HEK293T (cell line): Measurements from ENCODE around the gene ATP4A.

Experiments
- ELF4 ChIP-seq: fragments of 450-650 bp; IDR thresholded peaks from 2 replicates; pipeline ENCODE4 v1.6.1; 2017; ENCODE audit warnings: antibody characterized with exemption
- FOXA1 ChIP-seq: fragments of 450-650 bp; IDR thresholded peaks from 2 replicates; pipeline ENCODE4 v1.6.1; 2016; ENCODE audit warnings: mild to moderate bottlenecking

- TF ChIP-seq ELF4 = no peak
- no peak for TF ChIP-seq FOXA1
Measured at GRCh38 chr19:35549174-35549788, 14.2 kb downstream of the ATP4A start.
